ENCODE measurements around the gene TAF1B. TPM values are rescaled to one million over a fixed set of nuclear protein-coding genes. Genes with fewer than 3 reads are reported as not detected.

The TAF1B gene
- total RNA-seq, 4 donors from 2014 or later: 6.7 to 19.3 (median 14.9) TPM

GRCh38 chr2:9961013-9961412 is 117.7 kb downstream of the TAF1B start:
- 79 to 82% methylated on average over 10 of the region's 10 CpGs for WGBS, 2 donors

GRCh38 chr2:9964334-9964980 is 121.2 kb downstream of the TAF1B start:
- intact Hi-C loops (cut with DNase I): no loop called here
- WGBS, 2 donors: 73% methylated on average over 6 to 7 of the region's 7 CpGs
- TF ChIP-seq POLR2A (IDR thresholded peaks at IDR 0.05): no peak
- TF ChIP-seq, protein P1, sequence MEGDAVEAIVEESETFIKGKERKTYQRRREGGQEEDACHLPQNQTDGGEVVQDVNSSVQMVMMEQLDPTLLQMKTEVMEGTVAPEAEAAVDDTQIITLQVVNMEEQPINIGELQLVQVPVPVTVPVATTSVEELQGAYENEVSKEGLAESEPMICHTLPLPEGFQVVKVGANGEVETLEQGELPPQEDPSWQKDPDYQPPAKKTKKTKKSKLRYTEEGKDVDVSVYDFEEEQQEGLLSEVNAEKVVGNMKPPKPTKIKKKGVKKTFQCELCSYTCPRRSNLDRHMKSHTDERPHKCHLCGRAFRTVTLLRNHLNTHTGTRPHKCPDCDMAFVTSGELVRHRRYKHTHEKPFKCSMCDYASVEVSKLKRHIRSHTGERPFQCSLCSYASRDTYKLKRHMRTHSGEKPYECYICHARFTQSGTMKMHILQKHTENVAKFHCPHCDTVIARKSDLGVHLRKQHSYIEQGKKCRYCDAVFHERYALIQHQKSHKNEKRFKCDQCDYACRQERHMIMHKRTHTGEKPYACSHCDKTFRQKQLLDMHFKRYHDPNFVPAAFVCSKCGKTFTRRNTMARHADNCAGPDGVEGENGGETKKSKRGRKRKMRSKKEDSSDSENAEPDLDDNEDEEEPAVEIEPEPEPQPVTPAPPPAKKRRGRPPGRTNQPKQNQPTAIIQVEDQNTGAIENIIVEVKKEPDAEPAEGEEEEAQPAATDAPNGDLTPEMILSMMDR (IDR thresholded peaks at IDR 0.05): no peak
- H3K9me3 ChIP-seq: no peaks in the 10 kb centered on the region
- peaks cover 0 to 7% (median 0%) of the 10 kb centered on the region in 3 donors for H3K4me1 ChIP-seq
- no peak for DNase-seq
- no peak overlapping the region for H3K4me3 ChIP-seq
- no peak overlapping the region for H3K27ac ChIP-seq
- H3K36me3 ChIP-seq: peaks cover 0 to 86% (median 0%) of the 10 kb centered on the region in 3 donors
- H3K27me3 ChIP-seq: no peaks in the 10 kb centered on the region

More at GRCh38 chr2:9961013-9961412, 117.7 kb downstream of the TAF1B start:
- Histone ChIP-seq H3K9me3 (no peaks in the 10 kb centered on the region), H3K36me3 (peaks cover 0 to 95% (median 0%) of the 10 kb centered on the region in 3 donors), H3K27ac (no peak overlapping the region), H3K27me3 (no peaks in the 10 kb centered on the region), H3K4me1 (no peaks in the 10 kb centered on the region), H3K4me3 (no peak overlapping the region)
- TF ChIP-seq, protein P1 (IDR thresholded peaks at IDR 0.05): no peak
- TF ChIP-seq POLR2A (IDR thresholded peaks at IDR 0.05): no peak
- intact Hi-C loops (cut with DNase I): no loop called here
- no peak for DNase-seq

GRCh38 chr2:9965119-9965822 is 122.0 kb downstream of the TAF1B start:
- no peak for DNase-seq
- no peak for TF ChIP-seq POLR2A (IDR thresholded peaks at IDR 0.05)
- TF ChIP-seq, protein P1 (IDR thresholded peaks at IDR 0.05): no peak
- H3K4me1 ChIP-seq: peaks cover 0 to 11% (median 2%) of the 10 kb centered on the region in 3 donors
- intact Hi-C loops (cut with DNase I): no loop called here
- H3K27ac ChIP-seq: peak overlapping the region in 1 of 4 donors; percentile 10
- peaks cover 0 to 86% (median 0%) of the 10 kb centered on the region in 3 donors for H3K36me3 ChIP-seq
- no peaks in the 10 kb centered on the region for H3K27me3 ChIP-seq
- 84 to 89% methylated on average over 8 of the region's 8 CpGs for WGBS, 2 donors
- no peaks in the 10 kb centered on the region for H3K9me3 ChIP-seq
- H3K4me3 ChIP-seq: no peak overlapping the region

- peak overlapping the region; percentile 5 to 62 (median 28) for H3K27ac ChIP-seq
- peaks cover 0 to 80% (median 0%) of the 10 kb centered on the region in 3 donors for H3K36me3 ChIP-seq
- intact Hi-C loops (cut with DNase I): no loop called here
- H3K4me3 ChIP-seq: no peak overlapping the region
- DNase-seq: no peak
- peaks cover 0 to 24% (median 15%) of the 10 kb centered on the region in 3 donors for H3K4me1 ChIP-seq
- WGBS, 2 donors: 69 to 76% methylated on average over 3 of the region's 3 CpGs
- no peaks in the 10 kb centered on the region for H3K9me3 ChIP-seq
- TF ChIP-seq POLR2A (IDR thresholded peaks at IDR 0.05): no peak
- TF ChIP-seq, protein P1 (IDR thresholded peaks at IDR 0.05): no peak
- no peaks in the 10 kb centered on the region for H3K27me3 ChIP-seq
Observed at GRCh38 chr2:9966491-9967022, 123.3 kb downstream of the TAF1B start.

Measured in esophagus squamous epithelium (tissue), 5 donors.